Osteoblast (primary cell): Measurements from ENCODE around the gene ADI1. TPM values are rescaled to one million over a fixed set of nuclear protein-coding genes. Genes with fewer than 3 reads are reported as not detected.
A peak's percentile ranks its signal among the peaks of the same experiment; 100 is the strongest.
"Not testable (repeated sequence)": the region's sequence is repeated elsewhere in the genome, so short reads cannot be mapped to it uniquely, and the experiment has no call there.

Experiments
- DNase-seq: peaks from one replicate; pipeline ENCODE4 v3.0.0; 2011; ENCODE audit warnings: low spot score, mixed read lengths; ENCODE audit not compliant: insufficient read length; ENCODE audit errors: missing footprints
- H2AFZ ChIP-seq: 2 replicates; pipeline ENCODE4 v1.6.0; 2011; ENCODE audit warnings: mild to moderate bottlenecking, low read length
- H3K27ac ChIP-seq: 2 replicates; pipeline ENCODE4 v1.5.1; 2011; ENCODE audit warnings: mild to moderate bottlenecking, low read depth, low read length, moderate library complexity
- H3K27me3 ChIP-seq: 2 replicates; pipeline ENCODE4 v1.6.0; 2012; ENCODE audit warnings: mild to moderate bottlenecking, control low read depth, inconsistent platforms, low read length, moderate library complexity; ENCODE audit not compliant: insufficient read depth
- H3K36me3 ChIP-seq: 2 replicates; pipeline ENCODE4 v1.5.1; 2011; ENCODE audit warnings: mild to moderate bottlenecking, low read length, control low read depth, moderate library complexity; ENCODE audit not compliant: insufficient read depth
- H3K4me1 ChIP-seq: 2 replicates; pipeline ENCODE4 v1.5.1; 2011; ENCODE audit warnings: mild to moderate bottlenecking, low read length, control low read depth, moderate library complexity; ENCODE audit not compliant: insufficient read depth
- H3K4me2 ChIP-seq: 2 replicates; pipeline ENCODE4 v1.6.0; 2011; ENCODE audit warnings: mild to moderate bottlenecking, low read length; ENCODE audit not compliant: insufficient read depth
- H3K4me3 ChIP-seq: fragments of 200-600 bp; sonication (generic); 3 replicates; pipeline ENCODE4 v1.5.1; 2012; ENCODE audit warnings: mild to moderate bottlenecking, low read length, inconsistent platforms; ENCODE audit not compliant: insufficient read depth
- H3K79me2 ChIP-seq: 2 replicates; pipeline ENCODE4 v1.6.0; 2012; ENCODE audit warnings: mild to moderate bottlenecking, low read length, control low read depth, inconsistent platforms; ENCODE audit not compliant: insufficient read depth
- H3K9me3 ChIP-seq: 2 replicates; pipeline ENCODE4 v1.5.1; 2011; ENCODE audit warnings: low read depth, low read length, control low read depth
- H4K20me1 ChIP-seq: 2 replicates; pipeline ENCODE4 v1.6.0; 2012; ENCODE audit warnings: mild to moderate bottlenecking, low read length, control low read depth; ENCODE audit not compliant: insufficient read depth
- total RNA-seq: library from RNA; depleted of rRNA; stranded (reverse); fragments of >200 nt; gene quantifications from 2 replicates; pipeline ENCODE4 v1.2.3, GENCODE V29; 2012
- TF ChIP-seq, protein P1 (sequence below): IDR thresholded peaks from 2 replicates; pipeline ENCODE4 v1.5.1; 2011; ENCODE audit warnings: mild to moderate bottlenecking, low read depth, low read length, moderate library complexity; ENCODE audit errors: extremely low read depth

ADI1 gene
- total RNA-seq, 1 donor: 55.4 TPM

DNA sequence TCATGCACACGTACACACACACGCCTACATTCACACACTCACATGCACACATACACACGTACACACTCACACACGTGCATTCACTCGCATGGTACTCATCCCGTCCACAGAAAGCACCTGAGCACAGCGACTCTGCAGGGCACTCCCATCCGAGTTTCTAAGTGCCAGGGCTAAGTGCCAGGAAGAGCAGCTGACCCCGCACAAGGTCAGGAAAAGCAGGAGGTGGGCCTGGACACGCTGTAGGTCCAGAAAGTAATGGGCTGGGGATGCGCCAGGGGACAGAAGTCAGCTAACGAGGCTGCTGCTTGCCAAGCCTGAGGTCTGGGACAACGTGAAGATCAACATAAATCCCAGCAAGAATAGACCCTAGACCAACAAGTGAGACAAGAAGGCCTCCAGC, 15.8 kb downstream of the ADI1 start:
- Histone ChIP-seq H3K27me3 (no peaks in the 10 kb centered on the region), H3K4me2 (no peak overlapping the region), H3K36me3 (peaks cover 28% of the 10 kb centered on the region), H3K79me2 (peaks cover 24% of the 10 kb centered on the region), H3K27ac (no peak overlapping the region), H3K4me3 (no peak overlapping the region), H3K4me1 (no peaks in the 10 kb centered on the region), H3K9me3 (no peaks in the 10 kb centered on the region), H4K20me1 (peaks cover 4% of the 10 kb centered on the region), H2AFZ (no peak overlapping the region)
- peak; percentile 51 for DNase-seq
- TF ChIP-seq, protein P1, sequence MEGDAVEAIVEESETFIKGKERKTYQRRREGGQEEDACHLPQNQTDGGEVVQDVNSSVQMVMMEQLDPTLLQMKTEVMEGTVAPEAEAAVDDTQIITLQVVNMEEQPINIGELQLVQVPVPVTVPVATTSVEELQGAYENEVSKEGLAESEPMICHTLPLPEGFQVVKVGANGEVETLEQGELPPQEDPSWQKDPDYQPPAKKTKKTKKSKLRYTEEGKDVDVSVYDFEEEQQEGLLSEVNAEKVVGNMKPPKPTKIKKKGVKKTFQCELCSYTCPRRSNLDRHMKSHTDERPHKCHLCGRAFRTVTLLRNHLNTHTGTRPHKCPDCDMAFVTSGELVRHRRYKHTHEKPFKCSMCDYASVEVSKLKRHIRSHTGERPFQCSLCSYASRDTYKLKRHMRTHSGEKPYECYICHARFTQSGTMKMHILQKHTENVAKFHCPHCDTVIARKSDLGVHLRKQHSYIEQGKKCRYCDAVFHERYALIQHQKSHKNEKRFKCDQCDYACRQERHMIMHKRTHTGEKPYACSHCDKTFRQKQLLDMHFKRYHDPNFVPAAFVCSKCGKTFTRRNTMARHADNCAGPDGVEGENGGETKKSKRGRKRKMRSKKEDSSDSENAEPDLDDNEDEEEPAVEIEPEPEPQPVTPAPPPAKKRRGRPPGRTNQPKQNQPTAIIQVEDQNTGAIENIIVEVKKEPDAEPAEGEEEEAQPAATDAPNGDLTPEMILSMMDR: no peak

DNA sequence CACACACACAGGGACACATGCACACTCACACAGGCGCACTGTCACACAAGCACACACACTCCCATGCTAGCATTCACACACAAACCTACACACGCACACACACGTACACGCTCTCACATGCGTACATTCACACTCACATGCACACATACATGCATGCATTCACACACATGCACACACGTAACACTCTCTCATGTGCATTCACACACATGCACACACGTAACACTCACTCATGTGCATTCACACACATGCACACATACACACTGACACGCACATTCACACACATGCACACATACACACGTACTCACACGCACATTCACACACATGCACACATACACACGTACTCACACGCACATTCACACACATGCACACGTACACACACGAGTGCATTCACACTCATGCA, 16.3 kb downstream of the ADI1 start:
- no peak for DNase-seq
- Histone ChIP-seq H3K36me3 (peaks cover 30% of the 10 kb centered on the region), H3K79me2 (peaks cover 24% of the 10 kb centered on the region), H3K4me2 (no peak overlapping the region), H2AFZ (no peak overlapping the region), H3K4me1 (no peaks in the 10 kb centered on the region), H4K20me1 (peaks cover 4% of the 10 kb centered on the region), H3K27me3 (no peaks in the 10 kb centered on the region), H3K27ac (no peak overlapping the region), H3K4me3 (no peak overlapping the region), H3K9me3 (no peaks in the 10 kb centered on the region)
- TF ChIP-seq, protein P1: no peak

DNA sequence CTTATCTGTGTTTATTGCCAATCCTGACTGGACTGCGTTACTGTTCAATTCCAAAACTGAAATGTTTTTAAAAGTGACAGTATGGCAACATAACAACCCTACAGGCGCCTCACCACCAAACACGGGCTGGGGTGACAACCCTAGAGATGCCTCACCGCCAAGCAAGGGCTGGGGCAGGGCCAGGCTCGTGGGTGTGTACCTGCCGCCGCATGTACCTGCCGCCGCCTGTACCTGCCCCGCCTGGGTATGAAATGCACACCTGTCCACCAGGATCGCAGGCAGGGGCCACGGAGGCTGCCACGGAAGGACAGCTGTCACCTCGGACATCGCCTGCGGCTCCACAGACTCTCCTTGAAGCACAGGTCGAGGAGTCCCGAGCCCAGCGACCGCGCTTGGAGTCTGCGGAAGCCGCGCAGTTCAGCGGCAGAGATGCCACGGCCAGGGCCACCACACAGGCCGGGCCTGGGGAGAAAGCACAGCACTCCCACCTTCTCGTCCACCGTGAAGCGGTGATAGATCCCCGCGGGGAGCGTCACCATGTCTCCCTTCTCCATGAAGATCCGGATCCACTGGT, 18.9 kb downstream of the ADI1 start:
- no peaks in the 10 kb centered on the region for H3K4me1 ChIP-seq
- no peaks in the 10 kb centered on the region for H3K9me3 ChIP-seq
- TF ChIP-seq, protein P1: no peak
- H3K27me3 ChIP-seq: no peaks in the 10 kb centered on the region
- DNase-seq: peak; percentile 21
- H3K4me3 ChIP-seq: no peak overlapping the region
- peaks cover 23% of the 10 kb centered on the region for H3K79me2 ChIP-seq
- H3K36me3 ChIP-seq: peaks cover 45% of the 10 kb centered on the region
- no peak overlapping the region for H3K27ac ChIP-seq
- no peak overlapping the region for H3K4me2 ChIP-seq
- no peak overlapping the region for H2AFZ ChIP-seq
- H4K20me1 ChIP-seq: peaks cover 4% of the 10 kb centered on the region

DNA sequence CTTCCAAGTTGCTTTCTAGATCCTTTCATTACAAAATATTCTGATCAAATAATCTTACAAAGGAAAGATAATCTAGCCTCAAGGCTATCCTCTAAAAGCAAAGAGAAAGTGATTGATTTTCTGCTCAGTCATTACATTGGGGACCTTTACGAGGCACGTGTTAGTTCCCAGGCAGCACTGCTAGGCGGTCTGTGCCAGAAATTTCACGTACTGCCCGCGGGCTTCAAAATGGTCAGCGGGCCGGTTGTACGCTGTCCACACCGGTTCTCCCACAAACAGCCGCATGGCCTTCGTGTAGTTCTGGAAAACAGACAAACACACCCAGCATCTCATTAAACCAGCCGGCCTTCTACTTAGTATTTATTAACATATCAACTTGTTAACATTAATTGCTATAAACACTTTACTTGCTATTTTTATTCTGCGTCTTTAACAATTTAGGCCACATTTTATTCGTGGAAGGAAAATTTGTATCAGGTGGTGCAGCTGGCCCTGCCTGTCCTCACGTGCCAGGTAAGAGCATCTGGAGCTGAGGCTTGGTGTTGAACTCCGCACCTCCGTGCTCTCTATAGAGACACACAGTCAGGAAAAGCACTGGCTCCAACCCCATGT, 20.4 kb downstream of the ADI1 start:
- Histone ChIP-seq H3K4me3 (no peak overlapping the region), H3K79me2 (peaks cover 13% of the 10 kb centered on the region), H3K27ac (no peak overlapping the region), H3K27me3 (no peaks in the 10 kb centered on the region), H3K9me3 (no peaks in the 10 kb centered on the region), H3K4me2 (no peak overlapping the region), H2AFZ (no peak overlapping the region), H3K4me1 (peaks cover 4% of the 10 kb centered on the region), H4K20me1 (peaks cover 4% of the 10 kb centered on the region), H3K36me3 (peaks cover 39% of the 10 kb centered on the region)
- TF ChIP-seq, protein P1: no peak
- DNase-seq: no peak

DNA sequence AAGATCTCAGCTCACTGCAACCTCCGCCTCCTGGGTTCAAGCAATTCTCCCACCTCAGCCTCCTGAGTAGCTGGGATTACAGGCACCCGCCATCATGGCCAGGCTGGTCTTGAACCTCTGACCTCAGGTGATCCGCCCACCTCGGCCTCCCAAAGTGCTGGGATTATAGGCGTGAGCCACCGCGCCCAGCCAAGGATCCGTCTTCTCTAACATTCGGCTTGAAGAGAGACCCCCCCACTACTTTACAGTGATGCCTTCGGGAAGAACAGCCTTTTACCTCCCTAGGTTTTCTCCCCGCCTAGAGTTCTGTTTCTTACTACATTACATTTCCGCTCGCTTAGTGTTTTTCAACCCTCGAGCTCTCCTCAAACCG, 22.6 kb downstream of the ADI1 start:
- H2AFZ ChIP-seq, H3K27me3 ChIP-seq, H3K9me3 ChIP-seq, DNase-seq, H3K27ac ChIP-seq, H3K79me2 ChIP-seq, H3K4me2 ChIP-seq, H4K20me1 ChIP-seq, H3K4me3 ChIP-seq: not testable (repeated sequence)
- Histone ChIP-seq H3K4me1 (peaks cover 17% of the 10 kb centered on the region), H3K36me3 (peaks cover 32% of the 10 kb centered on the region)
